Lower leg skin (tissue), 3 donors: Measurements from ENCODE around the gene SPATA32.
"Not testable (repeated sequence)": the region's sequence is repeated elsewhere in the genome, so short reads cannot be mapped to it uniquely, and the experiment has no call there.

Experiments
- POLR2A ChIP-seq, 2 donors: fragments of 450-650 bp; IDR thresholded peaks; one replicate each; pipeline ENCODE4 v1.6.1; 2016 to 2017; ENCODE audit warnings: antibody characterized with exemption in 2 of 2, mild to moderate bottlenecking in 1 of 2, moderate library complexity in 1 of 2
- TF ChIP-seq, protein P1 (sequence below), 3 donors: fragments of 450-650 bp; IDR thresholded peaks; one replicate each; pipeline ENCODE4 v1.5.1; 2016; ENCODE audit warnings: antibody characterized with exemption in 3 of 3, mild to moderate bottlenecking in 3 of 3, moderate library complexity in 2 of 3

GRCh38 chr17:45253237-45253636, 8.7 kb downstream of the SPATA32 start:
- TF ChIP-seq, protein P1, sequence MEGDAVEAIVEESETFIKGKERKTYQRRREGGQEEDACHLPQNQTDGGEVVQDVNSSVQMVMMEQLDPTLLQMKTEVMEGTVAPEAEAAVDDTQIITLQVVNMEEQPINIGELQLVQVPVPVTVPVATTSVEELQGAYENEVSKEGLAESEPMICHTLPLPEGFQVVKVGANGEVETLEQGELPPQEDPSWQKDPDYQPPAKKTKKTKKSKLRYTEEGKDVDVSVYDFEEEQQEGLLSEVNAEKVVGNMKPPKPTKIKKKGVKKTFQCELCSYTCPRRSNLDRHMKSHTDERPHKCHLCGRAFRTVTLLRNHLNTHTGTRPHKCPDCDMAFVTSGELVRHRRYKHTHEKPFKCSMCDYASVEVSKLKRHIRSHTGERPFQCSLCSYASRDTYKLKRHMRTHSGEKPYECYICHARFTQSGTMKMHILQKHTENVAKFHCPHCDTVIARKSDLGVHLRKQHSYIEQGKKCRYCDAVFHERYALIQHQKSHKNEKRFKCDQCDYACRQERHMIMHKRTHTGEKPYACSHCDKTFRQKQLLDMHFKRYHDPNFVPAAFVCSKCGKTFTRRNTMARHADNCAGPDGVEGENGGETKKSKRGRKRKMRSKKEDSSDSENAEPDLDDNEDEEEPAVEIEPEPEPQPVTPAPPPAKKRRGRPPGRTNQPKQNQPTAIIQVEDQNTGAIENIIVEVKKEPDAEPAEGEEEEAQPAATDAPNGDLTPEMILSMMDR (IDR thresholded peaks at IDR 0.05) = not testable (repeated sequence)
- not testable (repeated sequence) for TF ChIP-seq POLR2A (IDR thresholded peaks at IDR 0.05)
